NT2/D1 (cell line): ENCODE results near the gene PUM1.

Source experiments
- DNase-seq: peaks from one replicate; pipeline ENCODE4 v3.0.0-alpha.2; 2011; ENCODE audit warnings: low read depth, low spot score
- H3K27me3 ChIP-seq: 2 replicates; pipeline ENCODE4 v1.6.0; 2011; ENCODE audit warnings: mild to moderate bottlenecking; ENCODE audit not compliant: insufficient read length, insufficient read depth
- H3K36me3 ChIP-seq: 2 replicates; pipeline ENCODE4 v1.6.1; 2011; ENCODE audit warnings: mild to moderate bottlenecking, low read length, mixed read lengths; ENCODE audit not compliant: insufficient read depth, insufficient read length
- H3K4me1 ChIP-seq: 2 replicates; pipeline ENCODE4 v1.5.1; 2011; ENCODE audit not compliant: insufficient read depth, insufficient read length
- H3K4me3 ChIP-seq: 2 replicates; pipeline ENCODE4 v1.5.1; 2011; ENCODE audit warnings: low read depth; ENCODE audit not compliant: insufficient read length
- H3K9ac ChIP-seq: 2 replicates; pipeline ENCODE4 v1.6.0; 2011; ENCODE audit warnings: low read depth; ENCODE audit not compliant: insufficient read length
- H3K9me3 ChIP-seq: 2 replicates; pipeline ENCODE4 v1.5.1; 2011; ENCODE audit warnings: mild to moderate bottlenecking, low read length; ENCODE audit not compliant: insufficient read depth
- SUZ12 ChIP-seq: IDR thresholded peaks from 2 replicates; pipeline ENCODE4 v1.6.1; 2011; ENCODE audit not compliant: insufficient read length, insufficient read depth; ENCODE audit errors: extremely low read depth
- YY1 ChIP-seq: IDR thresholded peaks from 2 replicates; pipeline ENCODE4 v1.6.1; 2011; ENCODE audit not compliant: insufficient read length, insufficient read depth
- ZNF274 ChIP-seq: IDR thresholded peaks from 2 replicates; pipeline ENCODE4 v1.6.1; 2011; ENCODE audit warnings: mild to moderate bottlenecking, low read depth, low read length

Gene PUM1

DNA sequence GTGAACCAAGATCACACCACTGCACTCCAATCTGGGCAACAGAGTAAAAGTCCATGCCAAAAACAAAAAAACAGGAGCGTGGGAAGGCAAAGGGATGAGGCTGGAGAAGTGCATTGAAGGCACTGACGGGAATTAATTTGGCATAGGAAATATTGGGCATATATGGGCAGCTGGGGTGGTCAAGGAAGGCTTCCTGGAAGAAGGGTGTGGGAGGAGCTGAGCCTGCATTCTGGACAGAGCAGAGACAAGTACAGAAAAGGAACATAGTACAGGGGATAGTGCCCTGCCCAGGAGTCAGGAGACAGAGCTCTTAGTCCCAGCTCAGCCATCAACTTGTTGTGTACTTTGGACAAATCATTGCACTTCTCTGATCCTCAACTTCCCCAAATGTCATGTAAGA, 168.6 kb downstream of the PUM1 start:
- Histone ChIP-seq H3K4me3 (no peak overlapping the region), H3K27me3 (no peaks in the 10 kb centered on the region), H3K4me1 (peaks cover 43% of the 10 kb centered on the region), H3K36me3 (no peaks in the 10 kb centered on the region), H3K9me3 (no peaks in the 10 kb centered on the region), H3K9ac (no peak overlapping the region)
- TF ChIP-seq ZNF274 (no peak), YY1 (no peak), SUZ12 (no peak)
- no peak for DNase-seq

DNA sequence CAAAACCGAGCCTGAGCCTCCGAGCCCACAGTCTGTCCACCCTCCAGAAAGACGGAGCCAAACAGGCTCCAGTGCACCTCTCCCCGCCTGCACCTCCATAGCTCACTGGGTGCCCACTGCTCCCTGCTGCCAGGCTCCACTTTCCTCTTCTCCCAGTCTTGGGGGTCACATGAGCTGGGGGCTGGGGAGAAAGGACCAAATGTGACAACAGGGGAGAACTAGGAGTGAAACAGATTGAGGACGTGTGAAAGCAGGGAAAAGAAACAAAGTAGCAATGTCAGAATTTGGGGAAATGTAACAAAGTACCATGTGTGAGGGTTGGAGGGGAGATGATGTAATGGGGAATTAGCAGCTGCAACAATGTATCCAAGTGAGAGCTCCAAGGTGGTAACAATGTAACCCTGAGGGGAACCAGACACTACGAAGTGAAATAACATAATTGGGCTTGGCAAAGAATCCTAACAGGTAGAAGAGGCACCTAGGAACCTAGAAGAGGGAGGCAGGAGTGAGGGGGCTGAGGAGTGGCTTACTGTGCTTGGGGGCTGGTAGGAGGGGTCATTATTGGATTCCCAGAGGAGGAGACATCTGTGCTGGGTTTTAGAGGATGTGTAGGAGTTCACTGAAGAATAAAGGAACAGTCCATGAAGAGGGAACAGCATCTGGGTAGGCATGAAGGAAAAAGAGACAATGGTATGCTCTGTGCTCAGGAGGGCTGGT, 169.4 kb downstream of the PUM1 start:
- no peak for DNase-seq
- no peak for TF ChIP-seq ZNF274
- no peak for TF ChIP-seq SUZ12
- no peak for TF ChIP-seq YY1
- no peaks in the 10 kb centered on the region for H3K9me3 ChIP-seq
- H3K9ac ChIP-seq: peak overlapping the region; percentile 39
- peaks cover 44% of the 10 kb centered on the region for H3K4me1 ChIP-seq
- H3K4me3 ChIP-seq: no peak overlapping the region
- H3K36me3 ChIP-seq: no peaks in the 10 kb centered on the region
- H3K27me3 ChIP-seq: no peaks in the 10 kb centered on the region

DNA sequence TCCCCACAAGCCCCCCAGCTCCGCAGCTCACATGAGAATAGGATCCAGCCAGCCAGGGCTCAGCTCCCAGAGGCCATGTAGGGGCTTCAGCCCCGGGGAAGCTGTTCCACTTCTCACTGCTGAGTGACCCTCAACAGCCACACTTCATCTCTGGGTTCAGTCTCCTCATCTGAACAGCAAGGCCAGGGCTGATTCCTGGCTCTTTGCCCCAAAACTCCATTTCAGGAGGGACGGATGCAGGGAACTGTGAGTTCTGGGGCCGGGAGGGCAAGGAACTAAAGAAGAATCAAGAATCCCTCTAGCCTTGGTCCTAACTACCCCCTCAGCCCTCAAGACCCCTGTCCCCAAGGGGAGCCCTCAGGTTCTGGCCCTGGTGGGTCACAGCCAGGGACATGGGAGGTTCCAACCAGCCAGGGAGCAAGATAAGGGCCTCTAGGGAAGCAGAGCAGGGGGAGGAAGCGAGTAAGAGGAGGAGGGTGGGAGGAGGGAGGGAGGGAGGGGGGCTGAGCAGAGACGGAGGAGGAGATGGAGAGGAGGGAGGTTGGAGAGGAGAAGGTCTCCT, 170.1 kb downstream of the PUM1 start:
- DNase-seq: no peak
- Histone ChIP-seq H3K9ac (peak overlapping the region; percentile 53), H3K4me3 (no peak overlapping the region), H3K4me1 (peaks cover 43% of the 10 kb centered on the region), H3K9me3 (no peaks in the 10 kb centered on the region), H3K36me3 (no peaks in the 10 kb centered on the region), H3K27me3 (no peaks in the 10 kb centered on the region)
- TF ChIP-seq YY1 (no peak), ZNF274 (no peak), SUZ12 (no peak)

DNA sequence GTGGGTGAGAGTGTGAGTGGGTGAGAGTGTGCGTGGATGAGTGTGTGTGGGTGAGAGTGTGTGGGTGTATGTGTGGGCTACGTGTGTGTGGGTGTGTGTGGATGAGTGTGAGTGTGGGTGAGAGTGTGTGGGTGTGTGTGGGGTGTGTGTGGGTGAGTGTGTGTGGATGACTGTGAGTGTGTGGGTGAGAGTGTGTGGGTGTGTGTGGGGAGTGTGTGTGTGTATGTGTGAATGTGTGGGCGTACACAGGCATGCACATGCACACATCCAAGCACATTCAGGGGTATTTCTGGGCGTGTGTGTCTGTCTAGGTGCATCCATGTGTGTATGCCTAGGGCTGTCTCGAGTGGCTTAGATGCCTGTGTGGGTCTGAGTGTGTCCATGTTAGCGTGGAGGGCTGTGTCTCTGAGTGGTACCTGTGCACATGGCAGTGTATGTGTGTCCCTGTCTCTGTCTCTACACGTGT, 171.0 kb downstream of the PUM1 start:
- H3K4me1 ChIP-seq: peaks cover 43% of the 10 kb centered on the region
- no peaks in the 10 kb centered on the region for H3K36me3 ChIP-seq
- H3K27me3 ChIP-seq: no peaks in the 10 kb centered on the region
- no peak overlapping the region for H3K9ac ChIP-seq
- TF ChIP-seq SUZ12 (no peak), YY1 (no peak), ZNF274 (no peak)
- H3K4me3 ChIP-seq: no peak overlapping the region
- no peak for DNase-seq
- H3K9me3 ChIP-seq: no peaks in the 10 kb centered on the region

DNA sequence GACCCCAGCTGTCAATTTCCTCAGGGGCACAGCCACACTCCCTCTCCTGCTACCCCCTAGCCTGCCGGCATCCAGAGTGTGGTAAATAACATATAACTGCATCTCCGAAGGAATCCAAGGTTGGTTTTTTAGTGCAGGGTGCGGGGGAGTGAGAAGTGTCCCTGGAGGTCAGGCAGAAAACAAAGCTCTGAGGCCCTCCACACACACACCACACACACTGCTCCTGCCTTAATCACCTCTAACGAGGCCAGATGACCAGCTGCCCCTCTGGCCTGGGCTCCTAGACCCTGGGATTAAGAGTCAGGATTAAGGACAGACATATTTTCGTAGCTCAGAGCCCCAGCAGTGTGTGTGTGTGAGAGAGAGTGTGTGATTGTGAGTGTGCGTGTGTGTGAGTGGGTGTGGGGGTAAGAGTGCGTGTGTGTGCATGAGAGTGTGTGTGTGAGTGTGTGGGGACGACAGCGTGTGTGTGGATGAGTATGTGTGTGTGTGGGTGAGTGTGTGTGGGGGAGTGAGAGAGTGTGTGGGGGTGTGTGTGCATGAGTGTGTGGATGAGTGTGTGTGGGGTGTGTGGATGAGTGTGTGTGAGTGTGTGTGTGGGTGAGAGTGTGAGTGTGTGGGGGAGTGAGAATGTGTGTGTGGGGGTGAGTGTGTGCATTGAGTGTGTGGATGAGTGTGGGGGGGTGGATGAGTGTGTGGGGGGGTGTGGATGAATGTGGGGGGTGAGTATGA, 171.6 kb downstream of the PUM1 start:
- TF ChIP-seq ZNF274 (no peak), YY1 (no peak), SUZ12 (no peak)
- Histone ChIP-seq H3K4me1 (peaks cover 47% of the 10 kb centered on the region), H3K4me3 (no peak overlapping the region), H3K9me3 (no peaks in the 10 kb centered on the region), H3K36me3 (no peaks in the 10 kb centered on the region), H3K9ac (peak overlapping the region; percentile 26), H3K27me3 (no peaks in the 10 kb centered on the region)
- DNase-seq: no peak

DNA sequence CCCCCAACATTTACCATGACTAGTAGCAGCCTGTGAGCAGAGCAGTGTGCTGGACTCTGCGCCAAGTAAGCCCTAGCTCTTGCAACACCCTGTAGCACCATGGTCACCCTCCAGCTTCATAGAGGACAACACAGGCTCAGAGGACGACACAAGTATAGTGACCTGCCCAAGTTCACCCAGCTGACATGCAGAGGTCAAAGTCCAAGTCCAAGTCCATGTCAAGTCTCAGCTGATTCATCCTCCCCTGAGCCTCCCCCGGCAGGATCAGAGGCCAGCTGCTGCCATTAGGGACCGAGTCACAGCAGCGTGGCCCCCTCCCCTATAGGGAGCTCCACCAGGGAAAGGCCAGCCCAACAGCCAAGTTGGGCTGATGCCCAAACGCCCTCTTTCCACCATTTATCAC, 172.8 kb downstream of the PUM1 start:
- H3K4me1 ChIP-seq: peaks cover 59% of the 10 kb centered on the region
- no peak for TF ChIP-seq ZNF274
- TF ChIP-seq YY1: no peak
- no peak for TF ChIP-seq SUZ12
- no peaks in the 10 kb centered on the region for H3K27me3 ChIP-seq
- H3K4me3 ChIP-seq: no peak overlapping the region
- no peaks in the 10 kb centered on the region for H3K9me3 ChIP-seq
- DNase-seq: no peak
- no peak overlapping the region for H3K9ac ChIP-seq
- no peaks in the 10 kb centered on the region for H3K36me3 ChIP-seq

DNA sequence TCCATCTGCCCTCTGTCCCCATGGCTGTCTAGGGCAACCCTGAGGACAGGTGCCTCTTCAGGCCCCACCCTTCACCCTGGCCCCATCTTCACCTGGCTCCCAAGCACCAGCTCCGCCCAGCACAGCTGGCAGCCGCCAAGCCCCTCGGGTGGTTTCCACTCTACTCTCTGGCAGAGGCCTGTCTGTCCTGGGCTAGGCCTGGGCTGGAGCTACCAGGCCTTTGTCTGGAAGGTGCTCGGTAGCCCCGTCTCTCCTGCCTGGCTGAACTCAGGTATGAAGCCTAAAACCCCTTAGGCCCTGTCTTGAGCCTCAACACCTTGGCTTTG, 174.3 kb downstream of the PUM1 start:
- no peak for DNase-seq
- no peaks in the 10 kb centered on the region for H3K36me3 ChIP-seq
- TF ChIP-seq YY1 (no peak), ZNF274 (no peak), SUZ12 (no peak)
- no peaks in the 10 kb centered on the region for H3K27me3 ChIP-seq
- H3K9ac ChIP-seq: no peak overlapping the region
- H3K4me1 ChIP-seq: peaks cover 61% of the 10 kb centered on the region
- H3K9me3 ChIP-seq: no peaks in the 10 kb centered on the region
- no peak overlapping the region for H3K4me3 ChIP-seq
